H1 (cell line): ENCODE results near the gene RUNX1. TPM values are rescaled to one million over a fixed set of nuclear protein-coding genes. Genes with fewer than 3 reads are reported as not detected.

Experiments
- CEBPB ChIP-seq: IDR thresholded peaks from 2 replicates; pipeline ENCODE4 v1.6.1; 2012; ENCODE audit warnings: low read depth, low read length
- EZH2 ChIP-seq: fragments of 200-600 bp; sonication (generic); IDR thresholded peaks from 2 replicates; pipeline ENCODE4 v1.7.1; 2012; ENCODE audit warnings: low read depth, mild to moderate bottlenecking, moderate library complexity, low read length, inconsistent platforms; ENCODE audit not compliant: severe bottlenecking
- JUN ChIP-seq: IDR thresholded peaks from 2 replicates; pipeline ENCODE4 v1.6.1; 2011; ENCODE audit warnings: low read depth, mild to moderate bottlenecking, improper control_type of control experiment, low read length
- RBBP5 ChIP-seq: IDR thresholded peaks from 2 replicates; pipeline ENCODE4 v1.7.1; 2012; ENCODE audit warnings: low read depth, mild to moderate bottlenecking, inconsistent platforms, low read length, moderate library complexity, borderline replicate concordance
- polyA plus RNA-seq, 7 experiments: library from polyadenylated mRNA; depleted of rRNA in 3 of 7; stranded (reverse) in 5 of 7; unstranded in 2 of 7; fragments of >200 nt in 5 of 7; fragments of 200-250 nt in 2 of 7; gene quantifications; 1 replicate in 5 of 7; 2 replicates in 1 of 7; 4 replicates in 1 of 7; pipeline versions ENCODE4 v1.2.1 to v1.2.3, GENCODE V29; 2011 to 2013; ENCODE audit warnings: missing spikeins in 2 of 7, mixed read lengths in 2 of 7
- total RNA-seq: library from RNA; stranded (reverse); fragmentation: NEBNext Ultra II Directional; extraction: Animal tissue kit (Norgen Biotek cat#: 25700); gene quantifications from 2 replicates; pipeline ENCODE4 v1.2.1, GENCODE V29; 2021
- TF ChIP-seq, protein P1 (sequence below): IDR thresholded peaks from 2 replicates; pipeline ENCODE4 v1.6.1; 2012; ENCODE audit warnings: inconsistent platforms

Gene RUNX1
- total and polyA plus RNA-seq, 2 of the 8 experiments (the other 6 are each of a cell fraction or from before 2014, with no cell fraction given), result 0.20 to 0.60 TPM

- TF ChIP-seq CEBPB (no peak), RBBP5 (no peak), JUN (no peak), EZH2 (no peak)
- TF ChIP-seq, protein P1, sequence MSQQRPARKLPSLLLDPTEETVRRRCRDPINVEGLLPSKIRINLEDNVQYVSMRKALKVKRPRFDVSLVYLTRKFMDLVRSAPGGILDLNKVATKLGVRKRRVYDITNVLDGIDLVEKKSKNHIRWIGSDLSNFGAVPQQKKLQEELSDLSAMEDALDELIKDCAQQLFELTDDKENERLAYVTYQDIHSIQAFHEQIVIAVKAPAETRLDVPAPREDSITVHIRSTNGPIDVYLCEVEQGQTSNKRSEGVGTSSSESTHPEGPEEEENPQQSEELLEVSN, result no peak
Measured at GRCh38 chr21:34979383-34979782, 69.7 kb downstream of the RUNX1 start (continued).
